ENCODE results near the gene MOB4.

DNA sequence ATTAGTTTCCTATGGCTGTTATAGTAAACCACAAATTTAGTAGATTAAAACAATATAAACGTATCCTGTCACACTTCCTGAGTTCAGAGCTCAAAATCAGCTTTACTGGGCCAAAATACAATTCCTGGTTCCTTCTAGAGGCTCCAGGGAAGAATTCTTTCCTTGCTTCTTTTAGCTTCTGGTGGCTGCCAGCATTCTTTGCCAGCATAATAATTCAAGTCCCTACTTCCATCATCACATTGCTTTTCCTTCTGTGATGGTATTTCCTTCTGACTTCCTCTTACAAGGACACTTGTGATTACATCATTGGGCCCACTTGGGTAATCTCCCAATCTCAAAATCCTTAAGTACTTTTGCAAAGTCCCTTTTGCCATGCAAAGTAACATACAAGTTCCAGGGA lies 40.6 kb downstream of the MOB4 start:
- TF ChIP-seq CTCF (IDR thresholded peaks at IDR 0.05) (no peak), EP300 (IDR thresholded peaks at IDR 0.05) (no peak), POLR2AphosphoS5 (IDR thresholded peaks at IDR 0.05) (no peak), POLR2A (IDR thresholded peaks at IDR 0.05) (no peak)
